Epithelial cell of proximal tubule (primary cell): Measurements from ENCODE around the gene ABCF1. TPM values are rescaled to one million over a fixed set of nuclear protein-coding genes. Genes with fewer than 3 reads are reported as not detected.

Experiments
- DNase-seq: peaks from one replicate; pipeline ENCODE4 v3.0.0-alpha.2; 2011; ENCODE audit warnings: low read depth
- H3K4me3 ChIP-seq: 2 replicates; pipeline ENCODE4 v1.5.1; 2011; ENCODE audit warnings: low read depth, mild to moderate bottlenecking, low read length
- CTCF ChIP-seq: conservative IDR thresholded peaks from 2 replicates; pipeline ENCODE4 v1.5.1; 2012; ENCODE audit warnings: low read depth, mild to moderate bottlenecking, low read length
- total RNA-seq: library from RNA; depleted of rRNA; stranded (reverse); fragments of >200 nt; gene quantifications from 2 replicates; pipeline ENCODE4 v1.2.3, GENCODE V29; 2015

The ABCF1 gene
- total RNA-seq, 1 donor from 2014 or later = 49.0 TPM

DNA sequence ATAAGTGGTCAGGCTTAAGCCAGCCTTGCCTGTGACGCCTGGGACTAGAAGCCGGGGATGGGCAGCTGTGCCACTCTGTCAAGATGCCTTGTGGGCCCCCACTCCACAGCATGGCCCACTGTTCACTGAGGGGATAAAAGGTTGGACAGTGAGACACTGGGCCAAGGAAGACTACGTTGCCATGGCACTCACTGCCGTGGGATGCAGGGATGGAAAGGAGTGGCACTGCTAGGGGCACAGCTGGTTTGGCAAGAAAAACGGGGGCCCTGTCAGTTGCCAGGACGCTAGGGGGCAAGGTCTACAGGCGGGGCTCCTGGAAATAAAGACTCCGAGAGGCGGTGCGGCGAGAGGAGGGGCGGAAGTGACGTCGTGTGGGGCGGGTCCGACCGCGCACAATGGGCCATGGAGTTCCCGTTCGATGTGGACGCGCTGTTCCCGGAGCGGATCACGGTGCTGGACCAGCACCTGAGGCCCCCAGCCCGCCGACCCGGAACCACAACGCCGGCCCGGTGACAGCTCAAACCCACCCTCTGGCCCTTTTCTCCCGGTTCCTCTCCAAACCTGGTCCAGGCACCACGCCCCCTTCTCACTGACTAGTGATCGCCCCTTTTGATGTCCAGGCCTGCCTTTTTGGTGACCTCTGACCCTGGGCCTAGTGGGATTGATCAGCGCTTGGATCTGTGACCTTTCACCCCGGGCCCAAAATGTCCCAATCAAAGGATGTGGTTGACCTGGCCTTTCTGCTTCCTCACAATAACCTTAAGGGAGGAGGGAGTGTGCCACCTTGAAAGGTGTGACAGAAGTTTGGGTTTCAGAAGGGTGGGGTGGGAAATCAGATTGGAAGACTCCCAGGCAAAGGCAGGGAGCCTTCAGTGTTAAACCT lies 55.5 kb downstream of the ABCF1 start, which contains the start of gene ATAT1:
ATAT1 (plus strand) TSS at position 391 of the 883 bp plus-strand sequence.
- peak; percentile 50 for TF ChIP-seq CTCF
- no peak for DNase-seq
- H3K4me3 ChIP-seq = peak within 1 kb of the TSS; percentile 89

DNA sequence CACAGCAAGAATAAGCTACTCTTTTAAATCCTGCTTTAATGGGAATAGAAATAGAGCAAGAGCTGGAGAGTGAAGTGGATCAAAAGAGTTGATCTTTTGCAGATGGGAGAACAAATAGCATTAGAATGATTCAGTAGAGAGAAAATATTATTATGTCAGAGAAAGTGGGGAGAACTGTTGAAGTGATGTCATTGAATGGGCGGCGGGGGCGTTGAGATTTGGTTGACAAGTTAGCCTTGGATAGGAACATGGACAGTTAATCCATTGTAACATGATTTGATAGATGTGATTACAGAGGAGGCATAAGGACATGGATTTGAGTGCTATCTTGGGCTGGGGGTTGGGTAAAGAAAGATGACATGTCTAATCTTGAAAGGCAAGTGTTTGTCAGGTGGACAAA lies 64.6 kb downstream of the ABCF1 start:
- TF ChIP-seq CTCF = no peak
- no peak overlapping the region for H3K4me3 ChIP-seq
- no peak for DNase-seq

DNA sequence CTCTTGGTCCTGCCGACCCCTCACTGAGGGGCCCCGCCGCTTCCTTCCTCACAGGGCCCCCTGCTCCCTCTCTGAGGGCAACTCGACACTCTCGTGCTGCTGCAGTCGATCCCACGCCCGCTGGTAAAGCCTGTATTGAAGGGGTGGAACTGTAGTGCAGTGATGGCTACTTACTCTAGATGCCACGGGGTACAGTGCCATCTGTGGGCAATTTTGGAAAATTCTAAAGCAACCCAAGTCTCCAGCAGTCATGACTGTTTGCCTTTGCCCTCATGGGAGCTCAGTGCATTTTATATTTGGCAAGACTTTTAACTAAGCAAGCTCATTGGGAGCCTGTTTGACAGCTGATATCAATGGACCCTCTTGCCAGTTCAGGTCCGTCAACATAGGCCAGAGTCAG lies 69.2 kb downstream of the ABCF1 start:
- DNase-seq = no peak
- TF ChIP-seq CTCF = no peak
- H3K4me3 ChIP-seq = no peak overlapping the region

GRCh38 chr6:30641048-30641447 lies 69.8 kb downstream of the ABCF1 start:
- TF ChIP-seq CTCF = no peak
- H3K4me3 ChIP-seq = no peak overlapping the region
- no peak for DNase-seq

Other genes with a start within 250 kb of the ABCF1 start
- 9.8 and 14.2 TPM in 2 replicates for gene TRIM39, start 244.5 kb upstream of the ABCF1 start, total RNA-seq
- gene RPP21, start 226.3 kb upstream of the ABCF1 start, total RNA-seq = 85.1 and 99.0 TPM in 2 replicates
- gene HLA-E, start 81.9 kb upstream of the ABCF1 start, total RNA-seq = 56.9 and 93.3 TPM in 2 replicates
- gene GNL1, start 15.0 kb upstream of the ABCF1 start, total RNA-seq = 46.1 and 46.3 TPM in 2 replicates
- gene PRR3, start 14.1 kb upstream of the ABCF1 start, total RNA-seq = 4.6 and 5.2 TPM in 2 replicates
- gene PPP1R10, start 45.8 kb downstream of the ABCF1 start, total RNA-seq = 19.6 and 25.8 TPM in 2 replicates
- gene MRPS18B, start 46.4 kb downstream of the ABCF1 start, total RNA-seq = 65.8 and 87.4 TPM in 2 replicates
- 6.2 and 8.9 TPM in 2 replicates for gene ATAT1, start 55.4 kb downstream of the ABCF1 start, total RNA-seq
- 4.6 and 10.5 TPM in 2 replicates for gene C6orf136, start 75.7 kb downstream of the ABCF1 start, total RNA-seq
- 41.5 and 52.0 TPM in 2 replicates for gene DHX16, start 101.6 kb downstream of the ABCF1 start, total RNA-seq
- gene PPP1R18, start 115.2 kb downstream of the ABCF1 start, total RNA-seq = 66.5 and 77.3 TPM in 2 replicates
- 20.4 and 22.5 TPM in 2 replicates for gene NRM, start 119.5 kb downstream of the ABCF1 start, total RNA-seq
- gene MDC1, start 145.8 kb downstream of the ABCF1 start, total RNA-seq = 11.4 and 20.7 TPM in 2 replicates
- 1,157 and 1,940 TPM in 2 replicates for gene TUBB, start 148.9 kb downstream of the ABCF1 start, total RNA-seq
- 91.7 and 100 TPM in 2 replicates for gene FLOT1, start 171.2 kb downstream of the ABCF1 start, total RNA-seq
- gene IER3, start 173.1 kb downstream of the ABCF1 start, total RNA-seq = 336 and 354 TPM in 2 replicates